Measurements from ENCODE around the gene MAMDC2. TPM values are rescaled to one million over a fixed set of nuclear protein-coding genes. Genes with fewer than 3 reads are reported as not detected.
"Not testable (repeated sequence)": the region's sequence is repeated elsewhere in the genome, so short reads cannot be mapped to it uniquely, and the experiment has no call there.

MAMDC2 gene
- total RNA-seq, 1 experiment from 2014 or later, result not detected

DNA sequence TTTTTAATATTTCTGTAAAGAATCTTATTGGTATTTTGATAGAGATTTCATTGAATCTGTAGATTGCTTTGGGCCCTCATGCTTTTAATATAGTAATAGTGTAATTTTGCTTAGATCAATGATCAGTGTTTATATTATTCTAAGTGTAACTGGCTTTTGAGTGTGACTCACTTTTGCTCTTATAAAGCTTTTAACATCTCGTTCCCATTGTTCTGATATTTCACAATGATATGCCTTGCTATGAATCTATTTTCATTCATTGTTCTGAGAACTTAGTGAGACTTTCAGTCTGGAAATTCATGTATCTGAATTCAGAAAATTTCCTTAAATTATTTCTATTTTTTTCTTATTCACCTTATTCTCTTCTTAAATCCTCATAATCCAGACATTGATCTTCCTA lies 13.5 kb upstream of the MAMDC2 start:
- Histone ChIP-seq H3K36me3 (no peaks in the 10 kb centered on the region), H3K9me3 (no peaks in the 10 kb centered on the region), H3K4me3 (no peak overlapping the region), H3K27me3 (no peaks in the 10 kb centered on the region)
- no peak for DNase-seq

- Histone ChIP-seq H3K4me3 (no peak overlapping the region), H3K36me3 (no peaks in the 10 kb centered on the region), H3K27me3 (no peaks in the 10 kb centered on the region), H3K9me3 (no peaks in the 10 kb centered on the region)
- no peak for DNase-seq
Observed at GRCh38 chr9:70031141-70031545, 12.5 kb upstream of the MAMDC2 start.

DNA sequence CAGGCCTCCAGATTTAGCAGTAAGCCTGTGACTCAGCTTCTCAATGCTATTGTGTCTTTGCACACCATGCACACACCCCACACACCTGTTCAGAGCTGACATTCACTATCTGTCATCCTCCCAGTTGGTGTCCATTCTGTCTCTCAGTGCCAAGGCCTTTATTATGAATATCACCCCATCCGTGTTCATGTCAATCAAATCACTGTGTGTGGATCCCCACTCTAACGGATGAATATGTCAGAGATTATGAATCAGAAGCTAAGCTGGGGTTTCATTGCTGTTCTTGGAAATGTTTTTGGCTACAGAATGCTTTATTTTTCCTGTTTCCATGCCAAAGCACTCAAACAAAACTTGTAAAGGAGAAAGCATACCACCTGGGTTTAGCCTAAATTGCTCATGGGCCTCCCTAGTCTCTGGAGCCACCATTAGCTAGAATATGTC lies 9.4 kb upstream of the MAMDC2 start:
- DNase-seq, result no peak
- Histone ChIP-seq H3K9me3 (no peaks in the 10 kb centered on the region), H3K36me3 (no peaks in the 10 kb centered on the region), H3K27me3 (no peaks in the 10 kb centered on the region), H3K4me3 (no peak overlapping the region)

GRCh38 chr9:70035691-70036090 lies 8.0 kb upstream of the MAMDC2 start:
- Histone ChIP-seq H3K36me3 (no peaks in the 10 kb centered on the region), H3K27me3 (no peaks in the 10 kb centered on the region), H3K9me3 (no peaks in the 10 kb centered on the region), H3K4me3 (no peak overlapping the region)
- DNase-seq, result no peak

GRCh38 chr9:70036641-70037040 lies 7.0 kb upstream of the MAMDC2 start:
- no peaks in the 10 kb centered on the region for H3K36me3 ChIP-seq
- H3K27me3 ChIP-seq, result no peaks in the 10 kb centered on the region
- no peak for DNase-seq
- no peaks in the 10 kb centered on the region for H3K9me3 ChIP-seq
- no peak overlapping the region for H3K4me3 ChIP-seq

DNA sequence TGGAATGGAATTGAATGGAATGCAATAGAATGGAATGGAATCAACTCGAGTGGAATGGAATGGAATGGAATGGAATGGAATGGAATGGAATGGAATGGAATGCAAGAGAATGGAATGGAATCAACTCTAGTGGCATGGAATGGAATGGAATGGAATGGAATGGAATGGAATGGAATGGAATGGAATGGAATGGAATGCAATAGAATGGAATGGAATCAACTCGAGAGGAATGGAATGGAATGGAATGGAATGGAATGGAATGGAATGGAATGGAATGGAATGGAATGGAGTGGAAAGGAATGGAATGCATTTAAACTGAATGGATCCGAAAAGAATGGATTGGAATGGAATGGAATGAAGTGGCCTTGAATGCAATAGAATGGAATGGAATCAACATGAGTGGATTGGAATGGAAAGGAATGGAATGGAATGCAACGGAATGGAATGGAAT lies 5.5 kb upstream of the MAMDC2 start:
- DNase-seq, H3K27me3 ChIP-seq, H3K9me3 ChIP-seq, H3K36me3 ChIP-seq, H3K4me3 ChIP-seq: not testable (repeated sequence)

GRCh38 chr9:70040376-70040903 lies 3.2 kb upstream of the MAMDC2 start:
- H3K36me3 ChIP-seq, result no peaks in the 10 kb centered on the region
- no peak overlapping the region for H3K4me3 ChIP-seq
- H3K27me3 ChIP-seq, result no peaks in the 10 kb centered on the region
- no peaks in the 10 kb centered on the region for H3K9me3 ChIP-seq
- DNase-seq, result no peak

DNA sequence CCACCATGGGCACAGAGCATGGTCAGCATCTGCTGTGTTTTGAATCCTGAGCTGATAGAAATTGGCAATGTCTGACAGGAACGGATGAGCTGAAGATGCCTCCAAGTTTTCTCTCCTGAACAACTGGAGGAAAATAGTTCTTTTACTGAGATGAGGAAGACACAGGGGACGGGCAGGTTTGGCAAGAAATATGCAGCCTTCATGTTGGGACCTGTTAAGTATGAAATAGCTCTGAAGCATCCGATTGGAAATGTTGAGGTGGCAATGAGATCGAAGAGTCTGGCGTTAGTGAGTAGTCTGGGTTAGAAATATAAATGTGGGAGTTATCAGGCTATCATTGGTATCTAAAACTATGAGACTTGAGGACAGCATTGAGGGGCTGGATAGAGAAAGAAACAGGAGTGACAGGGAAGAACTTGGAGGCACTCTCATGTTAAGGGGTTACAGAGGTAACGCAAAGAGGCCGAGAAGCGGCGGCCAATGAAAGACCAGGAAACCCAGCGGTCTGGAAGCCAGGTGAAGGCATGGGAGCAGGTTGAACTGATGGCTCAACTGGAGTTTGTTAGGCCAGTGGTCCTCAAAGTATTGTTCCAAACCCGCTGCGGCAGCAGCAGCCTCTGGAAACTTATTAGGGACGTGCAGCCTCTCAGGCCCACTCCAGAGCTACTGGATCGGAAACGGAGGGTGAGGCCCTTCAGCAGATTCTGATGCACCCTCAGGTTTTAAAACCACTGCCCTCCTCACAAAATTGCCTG lies 1.0 kb upstream of the MAMDC2 start:
- H3K9me3 ChIP-seq, result no peaks in the 10 kb centered on the region
- no peaks in the 10 kb centered on the region for H3K36me3 ChIP-seq
- DNase-seq, result no peak
- H3K4me3 ChIP-seq, result no peak overlapping the region
- H3K27me3 ChIP-seq, result no peaks in the 10 kb centered on the region

DNA sequence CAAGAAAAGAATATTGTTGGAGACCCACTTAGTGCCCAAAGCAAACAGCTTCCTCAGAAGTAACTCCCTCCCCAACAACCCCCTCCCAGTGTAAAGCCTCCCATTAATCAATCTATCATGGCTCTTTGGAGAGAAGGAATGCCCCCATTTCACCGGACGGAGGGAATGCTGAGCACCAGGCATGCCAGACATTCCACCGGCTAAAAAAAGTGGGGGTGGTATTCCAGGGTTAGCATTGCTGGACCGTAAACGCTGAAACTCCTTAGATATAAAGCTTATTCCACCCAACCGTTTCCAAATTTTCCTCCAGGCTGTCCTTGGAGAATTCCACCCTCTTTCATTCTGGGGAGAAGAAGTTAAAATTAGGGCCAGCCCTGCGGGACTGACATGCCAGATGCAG lies 363 bp upstream of the MAMDC2 start:
- no peaks in the 10 kb centered on the region for H3K36me3 ChIP-seq
- no peak for DNase-seq
- H3K4me3 ChIP-seq, result no peak overlapping the region
- no peaks in the 10 kb centered on the region for H3K27me3 ChIP-seq
- no peaks in the 10 kb centered on the region for H3K9me3 ChIP-seq

DNA sequence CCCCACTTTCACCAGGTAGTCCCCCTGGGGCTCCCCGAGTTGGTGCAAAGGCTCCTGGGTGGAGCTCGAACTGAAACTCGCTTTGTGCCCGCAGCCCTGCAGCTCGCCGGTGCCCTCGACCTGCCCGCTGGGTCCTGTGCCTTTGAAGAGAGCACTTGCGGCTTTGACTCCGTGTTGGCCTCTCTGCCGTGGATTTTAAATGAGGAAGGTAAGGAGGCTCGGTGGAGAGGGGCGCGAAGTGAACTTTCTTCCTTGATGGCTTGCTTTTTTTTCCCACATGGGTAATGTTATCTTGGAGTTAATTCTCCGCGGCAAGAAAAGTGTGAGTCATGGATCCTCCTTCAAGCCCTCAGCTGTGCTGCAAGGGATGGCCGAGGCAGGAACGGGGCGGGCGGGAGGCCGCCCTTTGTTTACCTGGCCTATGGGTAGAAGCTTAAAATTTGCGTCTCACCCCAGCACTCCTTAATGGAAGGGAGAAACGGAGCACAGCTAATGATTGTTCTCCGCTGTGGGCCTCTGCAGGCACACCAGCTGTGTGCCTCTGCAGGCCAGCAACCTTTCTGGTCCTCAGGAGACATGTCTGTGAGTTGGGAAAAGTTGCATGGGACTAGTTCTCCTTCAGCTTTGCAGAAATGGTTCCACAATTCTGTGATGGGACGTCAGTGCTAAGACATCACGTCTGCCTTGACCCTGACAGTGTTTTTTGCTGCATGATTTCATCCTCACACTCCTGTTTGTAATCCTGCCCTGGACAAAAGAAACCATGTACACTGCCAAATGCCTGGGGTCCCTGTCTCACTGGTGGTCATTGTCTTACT lies 1.1 kb downstream of the MAMDC2 start:
- H3K36me3 ChIP-seq, result no peaks in the 10 kb centered on the region
- peak; percentile 14 for DNase-seq
- H3K27me3 ChIP-seq, result no peaks in the 10 kb centered on the region
- H3K4me3 ChIP-seq, result peak overlapping the region; percentile 27
- no peaks in the 10 kb centered on the region for H3K9me3 ChIP-seq

- Histone ChIP-seq H3K4me3 (no peak overlapping the region), H3K27me3 (no peaks in the 10 kb centered on the region), H3K36me3 (no peaks in the 10 kb centered on the region), H3K9me3 (no peaks in the 10 kb centered on the region)
- DNase-seq, result no peak
Observed at GRCh38 chr9:70045452-70045851, 1.8 kb downstream of the MAMDC2 start.

DNA sequence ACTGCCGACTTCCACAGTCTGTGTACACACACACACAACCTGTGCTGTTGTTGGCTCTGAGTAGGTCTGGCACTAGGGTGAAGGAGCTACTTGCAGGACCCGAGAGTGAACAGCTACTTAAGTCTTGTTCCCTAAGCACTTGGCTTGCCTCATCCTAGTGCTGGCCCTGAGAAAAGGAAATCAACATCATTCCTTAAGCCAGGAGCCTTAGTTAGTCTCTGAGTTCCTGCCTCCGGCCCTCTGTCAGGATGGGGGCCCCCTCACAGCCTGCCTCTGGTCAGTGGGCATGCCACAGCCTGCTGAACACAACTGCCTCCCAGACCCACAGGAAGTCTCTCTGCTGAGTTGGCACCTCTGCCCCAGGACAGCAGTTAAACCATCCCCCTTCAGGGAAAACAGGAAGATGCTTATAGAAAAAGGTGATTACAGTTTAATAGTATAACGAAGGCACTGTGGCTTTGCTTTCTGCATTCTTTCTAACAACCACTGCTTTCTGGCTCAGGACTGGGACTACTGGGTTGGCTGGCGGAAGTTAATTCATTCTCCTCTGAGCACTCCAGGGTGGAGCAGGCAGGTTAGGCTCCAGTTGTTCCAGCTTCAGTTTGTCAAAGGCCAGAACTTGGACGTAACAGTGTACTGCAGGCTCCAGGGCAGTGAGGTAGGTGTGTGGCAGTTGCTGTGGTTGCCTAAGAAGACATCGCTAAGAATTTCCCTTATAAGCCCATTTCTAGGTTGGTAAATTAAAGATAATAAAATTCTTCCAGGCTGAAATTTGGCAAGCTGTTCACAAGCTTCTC lies 2.8 kb downstream of the MAMDC2 start:
- Histone ChIP-seq H3K4me3 (no peak overlapping the region), H3K9me3 (no peaks in the 10 kb centered on the region), H3K27me3 (no peaks in the 10 kb centered on the region), H3K36me3 (no peaks in the 10 kb centered on the region)
- peak; percentile 22 for DNase-seq

- no peaks in the 10 kb centered on the region for H3K9me3 ChIP-seq
- no peaks in the 10 kb centered on the region for H3K27me3 ChIP-seq
- no peaks in the 10 kb centered on the region for H3K36me3 ChIP-seq
- peak; percentile 73 for DNase-seq
- H3K4me3 ChIP-seq, result no peak overlapping the region
Observed at GRCh38 chr9:70049236-70049635, 5.6 kb downstream of the MAMDC2 start.

- no peaks in the 10 kb centered on the region for H3K27me3 ChIP-seq
- H3K9me3 ChIP-seq, result no peaks in the 10 kb centered on the region
- DNase-seq, result peak; percentile 81
- no peak overlapping the region for H3K4me3 ChIP-seq
- H3K36me3 ChIP-seq, result no peaks in the 10 kb centered on the region
Observed at GRCh38 chr9:70049672-70050271, 6.1 kb downstream of the MAMDC2 start.

GRCh38 chr9:70052768-70053167 lies 9.1 kb downstream of the MAMDC2 start:
- H3K36me3 ChIP-seq, result no peaks in the 10 kb centered on the region
- H3K4me3 ChIP-seq, result no peak overlapping the region
- no peaks in the 10 kb centered on the region for H3K27me3 ChIP-seq
- no peak for DNase-seq
- H3K9me3 ChIP-seq, result no peaks in the 10 kb centered on the region

- no peaks in the 10 kb centered on the region for H3K36me3 ChIP-seq
- no peaks in the 10 kb centered on the region for H3K27me3 ChIP-seq
- no peaks in the 10 kb centered on the region for H3K9me3 ChIP-seq
- no peak overlapping the region for H3K4me3 ChIP-seq
- DNase-seq, result peak; percentile 56
Observed at GRCh38 chr9:70053864-70054263, 10.2 kb downstream of the MAMDC2 start.
